Astrocyte of the cerebellum (primary cell): ENCODE results near the gene ZNG1E.
"Not testable (repeated sequence)": the region's sequence is repeated elsewhere in the genome, so short reads cannot be mapped to it uniquely, and the experiment has no call there.

Experiments
- DNase-seq: peaks from one replicate; pipeline ENCODE4 v3.0.0-alpha.2; 2011; ENCODE audit warnings: low read depth
- H3K4me3 ChIP-seq: 2 replicates; pipeline ENCODE4 v1.5.1; 2011; ENCODE audit warnings: mild to moderate bottlenecking, low read depth, low read length, moderate library complexity
- in situ Hi-C: cut with HindIII; loops from 2 replicates; pipeline ENCODE4 v1.10.0; 2017; ENCODE audit warnings: low sequenced_read_pairs

Gene ZNG1E

DNA sequence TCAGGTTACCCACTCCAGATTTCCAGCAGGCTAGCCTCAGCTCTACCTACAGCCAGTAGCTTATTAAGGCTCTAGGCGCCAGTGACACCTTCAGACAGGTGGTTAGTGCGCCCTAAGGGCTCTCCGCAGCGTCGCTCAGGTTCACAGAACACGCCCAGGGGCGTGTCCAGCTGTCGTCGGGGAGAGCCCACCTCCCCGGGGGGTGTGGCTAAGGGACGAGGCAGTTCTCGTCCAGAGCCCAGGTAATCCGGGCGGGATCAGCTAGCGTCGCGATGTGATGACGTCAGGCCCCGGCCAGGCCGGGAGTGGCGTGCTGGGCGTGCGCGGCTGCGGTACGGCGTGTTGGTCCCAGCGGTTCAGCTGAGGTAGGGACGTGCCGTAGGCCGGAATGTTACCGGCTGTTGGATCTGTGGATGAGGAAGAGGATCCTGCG, at the start of gene ZNG1E:
TSS of gene ZNG1E (plus strand) at position 340 of the 433 bp plus-strand sequence. CDS start at position 389, 49 bp downstream.
- peak; percentile 0 for DNase-seq
- in situ Hi-C loops, result not testable (repeated sequence)
- peak within 1 kb of the TSS; percentile 45 for H3K4me3 ChIP-seq

DNA sequence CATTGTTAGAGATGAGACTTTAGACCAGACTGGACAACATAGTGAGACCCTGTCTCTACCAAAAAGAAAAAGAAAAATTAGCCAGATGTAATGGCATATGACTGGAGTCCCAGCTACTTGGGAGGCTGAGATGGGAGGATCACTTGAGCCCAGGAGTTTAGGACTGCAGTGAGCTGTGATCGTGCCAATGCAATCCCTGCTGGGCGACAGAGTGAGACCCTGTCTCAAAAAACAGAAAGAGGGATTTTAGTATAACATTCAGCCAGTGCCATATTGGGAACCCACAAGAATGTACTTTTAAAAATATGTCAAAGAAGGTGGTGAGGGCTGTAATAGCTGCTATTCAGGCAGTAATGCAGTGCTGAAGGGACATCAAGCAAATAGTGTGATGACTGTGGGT, 2.1 kb upstream of the ZNG1E start:
- H3K4me3 ChIP-seq, in situ Hi-C loops, DNase-seq: not testable (repeated sequence)

DNA sequence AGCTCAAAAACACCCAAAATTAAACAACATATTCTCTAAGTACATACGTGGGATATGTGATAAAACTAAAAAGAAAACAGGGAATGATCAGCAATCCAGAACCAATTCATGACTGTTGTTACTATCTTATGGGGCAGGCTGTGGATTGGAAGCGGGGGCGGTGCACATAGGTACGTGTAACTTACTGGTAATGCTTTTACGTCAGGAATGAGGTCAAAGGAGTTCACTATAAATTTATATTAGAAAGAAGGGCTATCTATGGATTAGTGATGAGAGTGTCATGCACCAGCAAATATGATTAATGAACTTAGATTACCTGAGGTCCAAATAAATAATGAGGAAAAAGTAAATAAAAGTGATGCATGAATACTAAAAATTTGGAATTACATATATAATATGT, 710 bp upstream of the ZNG1E start:
- DNase-seq, H3K4me3 ChIP-seq, in situ Hi-C loops: not testable (repeated sequence)

DNA sequence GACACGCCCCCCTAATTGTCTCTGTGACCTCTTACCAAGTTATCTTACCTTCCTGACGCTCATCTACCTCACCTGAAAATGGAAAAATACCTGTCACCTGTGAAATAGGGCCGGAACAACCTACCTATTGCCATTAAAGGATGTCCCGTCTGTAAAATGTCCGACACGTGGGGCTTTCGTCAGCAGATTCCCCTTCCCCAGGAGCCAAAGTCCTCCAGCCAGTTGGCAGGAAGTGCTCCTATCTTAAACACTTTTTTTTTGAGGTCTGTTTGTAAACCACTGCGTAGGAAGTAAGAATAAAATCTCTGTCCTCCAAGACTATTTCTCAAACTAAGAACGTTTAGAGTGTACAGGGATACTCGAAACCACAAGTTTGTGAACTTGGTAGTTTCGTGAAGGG, 661 bp downstream of the ZNG1E start:
- H3K4me3 ChIP-seq, result peak overlapping the region; percentile 36
- in situ Hi-C loops, DNase-seq: not testable (repeated sequence)

DNA sequence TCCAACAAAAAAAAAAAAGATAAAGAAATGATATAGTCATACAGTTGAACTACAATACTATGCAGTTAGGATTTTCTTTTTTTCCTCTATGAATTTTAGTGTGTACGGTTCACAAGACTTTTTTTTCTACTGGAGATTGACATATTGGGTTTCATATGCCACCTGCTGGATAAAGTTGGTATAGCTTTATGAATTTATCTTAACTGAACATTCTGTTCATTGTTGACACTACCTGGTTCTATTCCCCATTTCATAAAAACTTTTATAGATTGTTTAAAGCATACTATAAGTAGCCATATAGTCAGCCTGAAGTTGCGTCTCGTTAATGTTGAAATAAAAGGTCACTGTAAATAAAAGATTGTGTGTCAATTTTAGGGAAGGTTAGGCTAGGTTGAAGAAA, 2.8 kb downstream of the ZNG1E start:
- DNase-seq, H3K4me3 ChIP-seq, in situ Hi-C loops: not testable (repeated sequence)

DNA sequence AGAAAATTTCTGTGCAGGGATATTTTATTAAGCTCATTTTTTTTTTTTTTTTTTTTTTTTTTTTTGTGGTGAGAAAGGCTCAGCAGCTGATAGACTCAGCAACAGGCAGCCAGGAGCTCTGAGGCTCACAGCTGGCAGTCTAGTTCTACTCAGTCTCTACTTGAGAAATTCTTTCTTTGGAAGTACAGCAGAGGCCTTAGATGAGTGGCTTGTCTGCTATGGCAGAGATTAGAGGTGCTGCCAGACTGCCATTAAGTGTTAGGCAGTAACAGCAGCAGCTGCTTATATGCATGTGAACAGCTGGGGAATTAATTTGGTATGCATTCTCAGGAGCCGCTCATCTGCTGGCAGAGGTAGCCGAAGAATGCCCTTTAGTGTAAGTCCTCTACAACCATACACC, 27.8 kb downstream of the ZNG1E start:
- H3K4me3 ChIP-seq, DNase-seq, in situ Hi-C loops: not testable (repeated sequence)

DNA sequence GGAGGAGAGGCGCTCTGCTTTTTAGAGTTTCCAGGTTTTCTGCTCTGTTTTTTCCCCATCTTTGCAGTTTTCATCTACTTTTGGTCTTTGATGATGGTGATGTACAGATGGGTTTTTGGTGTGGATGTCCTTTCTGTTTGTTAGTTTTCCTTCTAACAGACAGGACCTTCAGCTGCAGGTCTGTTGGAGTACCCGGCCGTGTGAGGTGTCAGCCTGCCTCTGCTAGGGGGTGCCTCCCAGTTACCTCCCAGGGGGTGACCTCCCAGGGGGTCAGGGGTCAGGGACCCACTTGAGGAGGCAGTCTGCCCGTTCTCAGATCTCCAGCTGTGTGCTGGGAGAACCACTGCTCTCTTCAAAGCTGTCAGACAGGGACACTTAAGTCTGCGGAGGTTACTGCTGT, 38.7 kb downstream of the ZNG1E start:
- in situ Hi-C loops, DNase-seq: not testable (repeated sequence)

DNA sequence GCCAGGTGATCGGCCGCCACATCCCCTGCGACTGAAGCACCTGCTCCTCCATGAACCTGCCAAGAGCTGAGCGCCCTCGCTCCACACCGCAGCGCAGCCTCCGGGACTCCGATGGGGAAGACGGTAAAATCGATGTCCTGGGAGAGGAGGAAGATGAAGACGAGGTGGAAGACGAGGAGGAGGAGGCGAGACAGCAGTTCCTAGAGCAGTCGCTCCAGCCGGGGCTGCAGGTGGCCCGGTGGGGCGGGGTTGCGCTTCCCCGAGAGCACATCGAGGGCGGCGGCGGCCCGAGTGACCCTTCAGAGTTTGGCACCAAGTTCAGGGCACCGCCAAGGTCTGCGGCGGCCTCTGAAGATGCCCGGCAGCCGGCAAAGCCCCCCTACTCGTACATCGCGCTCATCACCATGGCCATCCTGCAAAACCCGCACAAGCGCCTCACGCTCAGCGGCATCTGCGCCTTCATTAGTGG, 61.4 kb downstream of the ZNG1E start, which contains the start of gene FOXD4L4:
TSS of gene FOXD4L4 (plus strand) at position 51 of the 469 bp plus-strand sequence. CDS start at position 51, 0 bp downstream.
- DNase-seq, in situ Hi-C loops, H3K4me3 ChIP-seq: not testable (repeated sequence)

More for the DNA sequence above, 38.7 kb downstream of the ZNG1E start:
- H3K4me3 ChIP-seq, result not testable (repeated sequence)

DNA sequence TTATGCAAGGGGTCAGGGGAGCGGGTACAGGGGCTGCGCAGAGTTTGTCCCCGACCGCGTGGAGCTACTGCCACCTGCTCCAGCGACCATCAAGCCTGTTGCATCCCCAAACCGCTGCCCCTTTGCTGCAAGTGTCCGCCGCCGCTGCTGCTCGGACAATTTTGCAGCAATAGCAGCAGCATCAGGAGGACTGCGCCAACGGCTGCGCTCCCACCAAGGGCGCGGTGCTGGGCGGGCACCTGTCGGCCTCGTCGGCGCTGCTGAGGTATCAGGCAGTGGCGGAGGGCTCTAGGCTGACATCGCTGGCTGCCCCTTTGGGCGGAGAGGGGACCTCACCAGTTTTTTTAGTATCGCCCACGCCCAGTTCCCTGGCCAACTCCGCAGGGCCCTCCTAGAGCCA, 62.4 kb downstream of the ZNG1E start:
- H3K4me3 ChIP-seq, DNase-seq, in situ Hi-C loops: not testable (repeated sequence)
